Spleen (tissue), 7 donors: ENCODE measurements around the gene MAML1.

Experiments used
- POLR2A ChIP-seq, 3 donors: fragments of 450-650 bp; IDR thresholded peaks; one replicate each; pipeline ENCODE4 v1.5.1; 2017; ENCODE audit warnings: antibody characterized with exemption in 3 of 3, mild to moderate bottlenecking in 1 of 3
- TF ChIP-seq, protein P1 (sequence below), 11 experiments: fragments of 200-600 bp in 7 of 11; fragments of 450-650 bp in 4 of 11; sonication (generic) in 4 of 11; IDR thresholded peaks in 8 of 11; conservative IDR thresholded peaks in 3 of 11; 1 replicate in 7 of 11; 2 replicates in 4 of 11; pipeline versions ENCODE4 v1.4.0 to v1.8.0; 2016 to 2021; ENCODE audit warnings: antibody characterized with exemption in 11 of 11, inconsistent platforms in 4 of 11, mild to moderate bottlenecking in 1 of 11
- donor health status: DM: no; HTN: no; CAD: no; lungs with moderate emphysema.
- donor health status: DM: no; HTN: no; CAD: no.
- donor health status: DM: no; HTN: no; CAD: no.

GRCh38 chr5:179817470-179817840 is 84.8 kb downstream of the MAML1 start:
- TF ChIP-seq, protein P1, sequence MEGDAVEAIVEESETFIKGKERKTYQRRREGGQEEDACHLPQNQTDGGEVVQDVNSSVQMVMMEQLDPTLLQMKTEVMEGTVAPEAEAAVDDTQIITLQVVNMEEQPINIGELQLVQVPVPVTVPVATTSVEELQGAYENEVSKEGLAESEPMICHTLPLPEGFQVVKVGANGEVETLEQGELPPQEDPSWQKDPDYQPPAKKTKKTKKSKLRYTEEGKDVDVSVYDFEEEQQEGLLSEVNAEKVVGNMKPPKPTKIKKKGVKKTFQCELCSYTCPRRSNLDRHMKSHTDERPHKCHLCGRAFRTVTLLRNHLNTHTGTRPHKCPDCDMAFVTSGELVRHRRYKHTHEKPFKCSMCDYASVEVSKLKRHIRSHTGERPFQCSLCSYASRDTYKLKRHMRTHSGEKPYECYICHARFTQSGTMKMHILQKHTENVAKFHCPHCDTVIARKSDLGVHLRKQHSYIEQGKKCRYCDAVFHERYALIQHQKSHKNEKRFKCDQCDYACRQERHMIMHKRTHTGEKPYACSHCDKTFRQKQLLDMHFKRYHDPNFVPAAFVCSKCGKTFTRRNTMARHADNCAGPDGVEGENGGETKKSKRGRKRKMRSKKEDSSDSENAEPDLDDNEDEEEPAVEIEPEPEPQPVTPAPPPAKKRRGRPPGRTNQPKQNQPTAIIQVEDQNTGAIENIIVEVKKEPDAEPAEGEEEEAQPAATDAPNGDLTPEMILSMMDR (IDR thresholded peaks at IDR 0.05 in 8 of 11, conservative IDR thresholded peaks at IDR 0.05 in 3 of 11): no peak
- TF ChIP-seq POLR2A (IDR thresholded peaks at IDR 0.05): no peak
